Measurements from ENCODE around the gene ATAD3A. TPM values are rescaled to one million over a fixed set of nuclear protein-coding genes. Genes with fewer than 3 reads are reported as not detected.
"Not testable (repeated sequence)": the region's sequence is repeated elsewhere in the genome, so short reads cannot be mapped to it uniquely, and the experiment has no call there.

The ATAD3A gene
- total and polyA plus RNA-seq, 2 of the 4 experiments (the other 2 are of a cell fraction): 27.2 to 34.0 TPM

- POLR2A ChIA-PET (ENCODE audit: unreplicated experiment); H3K23ac ChIP-seq (ENCODE audit: low read depth, low read length); dilution Hi-C loops (cut with HindIII; ENCODE audit: low sequenced_read_pairs, unreplicated experiment): not testable (repeated sequence)
Measured at GRCh38 chr1:1494311-1494710, 17.7 kb upstream of the ATAD3A start.

GRCh38 chr1:1495461-1495975 is 16.4 kb upstream of the ATAD3A start:
- H3K4me3 ChIP-seq (ENCODE audit: insufficient read depth, low read depth, low read length); H3K27ac ChIP-seq (ENCODE audit: insufficient read depth, low read length); in situ Hi-C loops (cut with MboI; ENCODE audit: low sequenced_read_pairs); H3K9ac ChIP-seq (ENCODE audit: low read depth, low read length); H2BK120ac ChIP-seq (ENCODE audit: low read depth, low read length); BruUV-seq (replicated peaks); dilution Hi-C loops (cut with HindIII; ENCODE audit: low sequenced_read_pairs, unreplicated experiment); H2BK20ac ChIP-seq (ENCODE audit: low read depth, low read length); H3K4ac ChIP-seq (ENCODE audit: low read depth, low read length); H4K91ac ChIP-seq (ENCODE audit: insufficient read depth, low read depth, low read length); H3K18ac ChIP-seq (ENCODE audit: low read depth, low read length); H3K79me1 ChIP-seq (ENCODE audit: low read depth in 1 of 2, low read length in 2 of 2); H3K9me3 ChIP-seq (ENCODE audit: control insufficient read depth, insufficient read depth, low read length); DNase-seq; H3K4me1 ChIP-seq (ENCODE audit: control insufficient read depth, insufficient read depth, low read length); H2BK15ac ChIP-seq (ENCODE audit: low read depth, low read length); POLR2A ChIA-PET (ENCODE audit: unreplicated experiment); H4K8ac ChIP-seq (ENCODE audit: low read depth in 2 of 2, low read length in 2 of 2); H2AK9ac ChIP-seq (replicated peaks; ENCODE audit: low read depth, low read length, poor library complexity); H4K20me1 ChIP-seq (ENCODE audit: insufficient read depth, low read length); H3K27me3 ChIP-seq (ENCODE audit: control insufficient read depth, insufficient read depth, low read length); H3K56ac ChIP-seq (ENCODE audit: extremely low read depth, insufficient read depth, low read length); H2AK5ac ChIP-seq (ENCODE audit: low read depth, low read length); H2BK5ac ChIP-seq (ENCODE audit: low read depth, low read length, poor library complexity, severe bottlenecking); H3K9me1 ChIP-seq (ENCODE audit: insufficient read depth, low read length); H3K4me2 ChIP-seq (ENCODE audit: low read depth, low read length); H3K14ac ChIP-seq (replicated peaks; ENCODE audit: low read depth, low read length); ATAC-seq (ENCODE audit: low read depth); CTCF ChIA-PET; intact Hi-C loops (cut with micrococcal nuclease); H3K23ac ChIP-seq (ENCODE audit: low read depth, low read length); H4K5ac ChIP-seq (ENCODE audit: low read depth, low read length); H2AFZ ChIP-seq (replicated peaks; ENCODE audit: low read length, poor library complexity): not testable (repeated sequence)
- no CpG with 5 or more reads among the region's 18 CpGs for WGBS, 2 experiments (ENCODE audit: extremely low coverage in 2 of 2, insufficient read length in 1 of 2)
- peaks cover 38% of the 10 kb centered on the region for H3K36me3 ChIP-seq (ENCODE audit: control insufficient read depth, insufficient read depth, low read length)

More at GRCh38 chr1:1494311-1494710, 17.7 kb upstream of the ATAD3A start:
- intact Hi-C loops (cut with micrococcal nuclease); H2AK9ac ChIP-seq (replicated peaks; ENCODE audit: low read depth, low read length, poor library complexity); H3K79me1 ChIP-seq (ENCODE audit: low read depth in 1 of 2, low read length in 2 of 2); H3K18ac ChIP-seq (ENCODE audit: low read depth, low read length); H2AK5ac ChIP-seq (ENCODE audit: low read depth, low read length); H3K9me1 ChIP-seq (ENCODE audit: insufficient read depth, low read length); H3K4me2 ChIP-seq (ENCODE audit: low read depth, low read length); H2BK5ac ChIP-seq (ENCODE audit: low read depth, low read length, poor library complexity, severe bottlenecking); H2BK15ac ChIP-seq (ENCODE audit: low read depth, low read length); H3K27ac ChIP-seq (ENCODE audit: insufficient read depth, low read length); H3K9me3 ChIP-seq (ENCODE audit: control insufficient read depth, insufficient read depth, low read length); H4K91ac ChIP-seq (ENCODE audit: insufficient read depth, low read depth, low read length); H4K20me1 ChIP-seq (ENCODE audit: insufficient read depth, low read length); in situ Hi-C loops (cut with MboI; ENCODE audit: low sequenced_read_pairs); H2BK20ac ChIP-seq (ENCODE audit: low read depth, low read length); H3K9ac ChIP-seq (ENCODE audit: low read depth, low read length); H3K4me3 ChIP-seq (ENCODE audit: insufficient read depth, low read depth, low read length); H2BK120ac ChIP-seq (ENCODE audit: low read depth, low read length); BruUV-seq (replicated peaks); H3K14ac ChIP-seq (replicated peaks; ENCODE audit: low read depth, low read length); ATAC-seq (ENCODE audit: low read depth); H4K5ac ChIP-seq (ENCODE audit: low read depth, low read length); H3K4ac ChIP-seq (ENCODE audit: low read depth, low read length); DNase-seq; H2AFZ ChIP-seq (replicated peaks; ENCODE audit: low read length, poor library complexity); CTCF ChIA-PET; H3K27me3 ChIP-seq (ENCODE audit: control insufficient read depth, insufficient read depth, low read length); H4K8ac ChIP-seq (ENCODE audit: low read depth in 2 of 2, low read length in 2 of 2); H3K4me1 ChIP-seq (ENCODE audit: control insufficient read depth, insufficient read depth, low read length); H3K56ac ChIP-seq (ENCODE audit: extremely low read depth, insufficient read depth, low read length): not testable (repeated sequence)
- 100% methylated on average over 2 of the region's 22 CpGs; no CpG with 5 or more reads in 1 of the 2 experiments for WGBS, 2 experiments (ENCODE audit: extremely low coverage in 2 of 2, insufficient read length in 1 of 2)
- H3K36me3 ChIP-seq (ENCODE audit: control insufficient read depth, insufficient read depth, low read length): peaks cover 48% of the 10 kb centered on the region

All from IMR-90 (cell line).